Activated effector memory CD4-positive, alpha-beta T cell treated with Interleukin-2 at 50 U/mL for 16 hours (primary cell): ENCODE measurements around the gene TRMT112.

Experiments
- DNase-seq: peaks from one replicate; pipeline ENCODE4 v3.0.0-alpha.2; 2020

Gene TRMT112

DNA sequence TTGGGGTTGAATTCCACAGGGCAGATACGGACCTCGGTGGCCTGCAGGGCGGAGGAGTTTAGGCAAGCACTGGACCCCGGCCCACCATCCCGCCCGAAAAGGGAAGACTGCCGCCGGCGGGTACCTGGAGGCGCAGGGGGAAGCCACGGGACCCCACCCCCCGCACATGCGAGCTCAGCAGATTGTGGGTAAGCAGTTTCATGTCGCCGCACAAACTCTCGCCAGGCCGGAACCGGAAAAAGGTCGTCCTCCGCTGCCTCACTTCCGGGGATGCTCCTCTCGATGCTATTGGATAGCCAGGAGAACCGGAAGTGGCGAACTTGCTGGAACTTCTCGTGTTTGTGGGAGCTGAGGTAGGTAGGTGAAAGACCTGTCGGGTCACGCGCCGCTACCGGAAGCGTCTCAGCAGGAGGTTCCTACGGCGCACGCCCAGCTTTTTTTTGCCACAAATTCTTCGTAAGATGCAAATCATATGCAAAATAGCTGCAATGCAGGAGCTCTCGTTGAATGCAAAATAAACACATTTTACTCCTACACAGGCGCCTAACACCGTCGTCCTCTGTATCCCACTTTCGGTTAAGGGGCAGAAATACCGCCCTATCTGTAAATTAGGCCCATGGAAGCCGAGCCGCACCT is at the start of gene TRMT112:
Gene TRMT112, minus strand, starts transcription at position 235 of the 636 bp plus-strand sequence. Its CDS starts 33 bp downstream, at position 202.
- DNase-seq: peak; percentile 94

GRCh38 chr11:64366751-64367150 is 49.4 kb upstream of the TRMT112 start:
- DNase-seq: no peak

- DNase-seq: no peak
These were observed 47.6 kb upstream of the TRMT112 start for GRCh38 chr11:64364911-64365310.

DNA sequence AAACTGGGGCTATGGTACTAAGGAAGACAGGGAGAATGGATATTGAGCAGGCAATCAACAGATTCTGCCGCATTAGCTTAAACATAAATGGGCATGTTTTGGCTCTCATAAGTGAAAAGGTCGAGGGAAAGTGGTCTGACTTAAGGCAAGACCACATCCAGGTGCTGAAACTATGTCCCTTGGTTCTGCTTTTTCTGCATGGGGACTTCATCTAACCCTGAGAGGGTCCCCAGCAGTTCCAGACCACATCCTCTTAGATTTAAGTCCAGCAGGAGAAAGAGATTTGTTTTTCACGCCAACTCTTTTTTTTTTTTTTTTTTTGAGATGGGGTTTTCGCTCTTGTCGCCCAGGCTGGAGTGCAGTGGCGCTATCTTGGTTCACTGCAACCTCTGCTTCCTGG is 47.1 kb upstream of the TRMT112 start:
- no peak for DNase-seq

DNA sequence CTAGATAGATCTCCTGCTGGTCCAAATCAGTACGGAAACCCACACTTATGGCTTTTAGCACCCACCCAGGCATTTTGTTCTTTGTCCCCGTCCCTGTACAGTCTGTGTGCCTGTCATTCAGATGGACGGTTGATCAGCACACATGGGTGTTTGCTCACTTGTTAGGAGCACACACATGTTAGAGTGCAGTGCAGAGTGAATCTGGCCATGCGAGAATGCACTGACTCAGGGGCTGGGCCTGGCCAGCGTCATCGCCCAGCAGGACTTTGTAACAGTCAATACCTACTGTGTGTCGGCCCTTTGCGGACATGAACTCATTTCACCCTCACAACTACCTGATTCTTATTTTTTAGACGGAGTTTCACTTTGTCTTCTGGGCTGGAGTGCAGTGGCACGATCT is 45.0 kb upstream of the TRMT112 start:
- DNase-seq: no peak

DNA sequence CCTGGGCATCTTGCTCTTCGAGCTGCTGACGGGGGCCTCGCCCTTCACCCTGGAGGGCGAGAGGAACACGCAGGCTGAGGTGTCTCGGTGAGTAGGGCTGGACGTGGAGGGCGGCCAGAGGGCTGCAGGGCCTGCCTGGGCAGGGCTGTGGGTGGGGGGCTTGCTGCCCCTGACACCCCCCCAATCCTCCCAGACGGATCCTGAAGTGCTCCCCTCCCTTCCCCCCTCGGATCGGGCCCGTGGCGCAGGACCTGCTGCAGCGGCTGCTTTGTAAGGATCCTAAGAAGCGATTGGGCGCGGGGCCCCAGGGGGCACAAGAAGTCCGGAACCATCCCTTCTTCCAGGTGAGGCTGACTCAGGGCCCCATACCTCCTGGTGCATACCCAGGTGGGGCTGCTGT is 44.3 kb upstream of the TRMT112 start:
- no peak for DNase-seq

DNA sequence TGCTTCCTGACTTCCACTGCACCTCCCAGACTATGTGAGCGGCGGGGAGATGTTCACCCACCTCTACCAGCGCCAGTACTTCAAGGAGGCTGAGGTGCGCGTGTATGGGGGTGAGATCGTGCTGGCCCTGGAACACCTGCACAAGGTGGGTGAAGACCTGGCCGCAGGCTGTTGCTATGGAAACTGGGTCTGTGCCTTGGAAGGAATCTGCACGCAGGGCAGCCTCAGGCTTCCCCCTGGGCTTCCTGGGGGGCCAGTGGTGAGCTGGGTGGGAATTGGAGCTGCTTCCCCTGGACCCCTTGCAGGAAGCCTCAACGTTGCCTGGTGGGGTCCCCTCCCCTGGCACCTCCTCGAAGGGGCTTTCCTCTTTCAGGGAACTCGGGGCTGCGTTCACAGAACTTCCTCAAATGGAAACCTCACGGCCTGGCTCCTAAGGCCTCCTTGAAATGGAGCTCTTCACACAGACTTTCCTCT is 43.1 kb upstream of the TRMT112 start:
- no peak for DNase-seq

DNA sequence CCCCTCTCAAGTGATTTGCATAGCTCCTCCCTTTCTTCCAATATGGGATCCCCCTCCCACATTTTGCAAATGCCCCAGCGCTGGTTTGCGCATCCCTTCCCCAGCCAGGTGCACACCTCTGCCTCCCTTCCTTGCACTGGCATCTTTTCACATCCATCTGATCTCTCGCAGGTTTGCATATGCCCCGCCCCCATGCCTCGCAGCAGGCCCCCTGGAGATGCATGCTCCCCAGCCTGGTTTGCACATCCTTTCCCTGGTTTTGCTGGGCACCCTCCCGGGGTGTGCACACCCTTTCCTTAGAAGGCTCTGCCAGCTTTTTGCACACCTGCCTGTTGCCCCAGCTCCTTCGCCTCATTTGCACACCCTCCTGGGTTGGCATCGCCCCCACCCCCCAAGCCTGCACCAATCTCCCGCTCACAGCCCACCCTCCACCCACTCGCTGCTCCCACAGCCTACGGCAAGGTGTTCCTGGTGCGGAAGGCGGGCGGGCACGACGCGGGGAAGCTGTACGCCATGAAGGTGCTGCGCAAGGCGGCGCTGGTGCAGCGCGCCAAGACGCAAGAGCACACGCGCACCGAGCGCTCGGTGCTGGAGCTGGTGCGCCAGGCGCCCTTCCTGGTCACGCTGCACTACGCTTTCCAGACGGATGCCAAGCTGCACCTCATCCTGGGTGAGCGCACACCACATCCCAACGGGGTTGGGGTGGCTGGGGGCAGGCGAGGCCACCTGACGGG is 42.5 kb upstream of the TRMT112 start:
- peak; percentile 15 for DNase-seq

- DNase-seq: peak; percentile 37
These were observed 41.8 kb upstream of the TRMT112 start, which contains the start of gene RPS6KA4 for GRCh38 chr11:64358907-64359711. TSS of gene RPS6KA4 (plus strand) at chr11:64359162. CDS start at chr11:64359236, 74 bp downstream.

DNA sequence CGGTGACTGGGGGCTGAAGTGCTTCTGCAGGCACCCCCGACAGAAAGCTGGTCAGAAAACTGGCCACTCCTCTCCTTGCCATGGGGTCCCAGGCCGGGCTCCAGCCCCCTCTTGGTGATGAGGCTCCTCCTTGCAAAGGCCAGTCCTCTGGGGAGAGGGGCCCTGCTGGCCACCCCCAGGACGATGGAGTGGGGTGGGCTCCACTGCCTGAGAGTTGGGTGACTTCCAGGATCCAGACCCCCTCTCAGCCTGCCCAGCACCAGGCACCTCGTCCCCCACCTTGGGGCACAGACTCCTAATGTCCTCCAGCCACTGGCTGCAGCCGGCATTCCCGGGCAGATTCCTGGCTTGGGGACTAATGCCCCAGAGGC is 41.2 kb upstream of the TRMT112 start:
- DNase-seq: no peak

DNA sequence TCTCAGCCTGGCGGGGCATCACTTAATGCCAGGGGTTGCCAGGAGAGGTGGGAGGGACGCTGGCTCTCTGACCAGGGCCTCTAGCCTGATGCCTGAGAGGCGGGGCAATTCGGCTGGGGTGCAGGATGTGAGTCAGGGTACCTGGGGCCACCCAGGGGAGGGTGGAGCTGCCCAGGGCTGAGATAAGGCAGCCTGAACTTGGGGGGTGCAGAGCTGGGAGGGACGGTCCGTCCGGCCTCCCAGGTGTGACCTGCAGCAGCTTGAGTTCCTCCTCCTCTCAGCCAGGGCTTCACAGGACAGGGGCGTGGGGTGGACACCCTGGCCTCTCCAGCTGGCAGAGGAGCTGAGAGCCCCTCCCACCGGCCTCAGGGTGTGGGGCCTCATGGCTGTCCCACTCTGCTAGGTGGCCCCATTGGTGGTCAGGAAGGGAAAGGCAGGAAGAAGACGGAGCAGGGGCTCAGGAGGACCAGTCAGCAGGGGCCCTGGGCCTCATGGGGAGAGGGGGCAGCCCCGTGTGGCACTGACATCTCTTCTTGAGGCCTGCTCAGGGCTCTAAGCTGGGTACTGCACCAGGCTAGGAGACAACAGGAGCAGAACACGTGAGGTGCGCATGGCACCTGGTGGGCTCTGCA is 40.7 kb upstream of the TRMT112 start:
- peak; percentile 27 for DNase-seq

GRCh38 chr11:64357446-64357845 is 40.1 kb upstream of the TRMT112 start:
- no peak for DNase-seq

DNA sequence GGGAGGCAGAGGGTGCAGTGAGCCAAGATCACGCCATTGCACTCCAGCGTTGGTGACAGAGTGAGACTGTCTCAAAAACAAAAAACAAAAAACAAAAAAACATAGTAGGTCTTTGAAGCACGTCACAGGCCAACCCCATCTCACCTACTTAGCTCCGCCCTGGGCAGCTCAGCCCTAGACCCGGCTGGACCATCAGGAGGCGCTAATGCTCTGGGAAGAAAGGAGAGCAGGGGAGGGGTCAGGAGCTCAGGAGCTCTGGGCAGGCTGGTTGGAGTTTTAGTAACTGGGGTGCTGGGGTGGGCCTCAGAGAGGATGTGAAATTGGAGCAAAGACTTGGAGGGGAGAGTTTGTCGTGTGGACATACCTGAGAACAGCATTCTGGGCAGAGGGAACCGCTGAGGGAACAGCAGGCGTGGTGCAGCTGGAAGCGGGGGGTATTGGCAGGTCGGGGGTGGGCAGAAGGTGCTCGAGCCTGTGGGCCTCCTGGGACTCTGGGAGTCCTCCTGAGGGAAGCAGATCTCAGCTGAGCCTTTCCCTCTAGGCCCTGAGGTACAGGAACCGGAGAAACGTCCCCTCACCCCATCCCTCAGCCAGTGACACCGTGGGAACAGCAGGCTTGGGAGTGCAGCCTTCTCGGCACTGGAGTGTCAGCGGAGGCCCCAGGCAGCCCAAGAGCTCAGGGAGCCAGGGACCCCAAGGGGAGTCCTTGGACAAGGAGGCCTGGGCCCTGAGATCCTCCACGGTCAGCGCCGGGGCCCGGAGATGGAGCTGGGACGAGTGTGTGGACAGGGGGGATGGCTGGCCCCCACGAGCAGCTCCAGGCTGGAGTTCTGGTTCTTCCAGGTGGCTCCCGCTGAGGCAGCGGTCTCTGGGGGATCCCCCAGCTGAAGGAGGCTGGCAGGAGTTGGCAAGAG is 39.4 kb upstream of the TRMT112 start:
- DNase-seq: no peak

GRCh38 chr11:64355078-64355940 is 38.0 kb upstream of the TRMT112 start:
- no peak for DNase-seq

GRCh38 chr11:64353715-64354506 is 36.6 kb upstream of the TRMT112 start:
- no peak for DNase-seq

GRCh38 chr11:64352995-64353714 is 35.8 kb upstream of the TRMT112 start:
- no peak for DNase-seq

GRCh38 chr11:64352099-64352994 is 35.0 kb upstream of the TRMT112 start:
- no peak for DNase-seq

GRCh38 chr11:64351136-64351631 is 33.8 kb upstream of the TRMT112 start:
- DNase-seq: no peak
